Endothelial cell of umbilical vein (primary cell): ENCODE data around the gene IFITM2.
"Not testable (repeated sequence)": the region's sequence is repeated elsewhere in the genome, so short reads cannot be mapped to it uniquely, and the experiment has no call there.

ENCODE experiments used
- CTCF ChIP-seq, 2 donors: IDR thresholded peaks; 1 replicate in 1 of 2; 2 replicates in 1 of 2; pipeline ENCODE4 v1.5.1; 2011; ENCODE audit warnings: low read length in 2 of 2, mild to moderate bottlenecking in 2 of 2, moderate library complexity in 2 of 2, control low read depth in 1 of 2, inconsistent platforms in 1 of 2, low read depth in 1 of 2; ENCODE audit not compliant: insufficient read depth in 1 of 2; ENCODE audit errors: extremely low read depth in 1 of 2
- EZH2 ChIP-seq: IDR thresholded peaks from 2 replicates; pipeline ENCODE4 v1.6.1; 2012; ENCODE audit warnings: borderline replicate concordance, low read depth, mild to moderate bottlenecking, moderate library complexity, low read length, inconsistent platforms; ENCODE audit not compliant: severe bottlenecking
- FOS ChIP-seq: IDR thresholded peaks from 2 replicates; pipeline ENCODE4 v1.6.1; 2011; ENCODE audit warnings: mild to moderate bottlenecking, low read length, moderate library complexity, borderline replicate concordance; ENCODE audit not compliant: insufficient read depth
- GATA2 ChIP-seq: IDR thresholded peaks from 2 replicates; pipeline ENCODE4 v1.7.0; 2011; ENCODE audit warnings: low read depth, mild to moderate bottlenecking, moderate library complexity, mixed read lengths, low read length; ENCODE audit not compliant: insufficient read length, insufficient read depth
- JUN ChIP-seq: IDR thresholded peaks from 2 replicates; pipeline ENCODE4 v1.6.1; 2011; ENCODE audit warnings: borderline replicate concordance, low read depth; ENCODE audit not compliant: insufficient read length, insufficient read depth
- MAX ChIP-seq: IDR thresholded peaks from 2 replicates; pipeline ENCODE4 v1.6.1; 2011; ENCODE audit not compliant: insufficient read depth, insufficient read length
- MYC ChIP-seq: IDR thresholded peaks from one replicate; pipeline ENCODE4 v1.6.1; 2011; ENCODE audit warnings: mild to moderate bottlenecking, low read depth, low read length
- POLR2A ChIP-seq: IDR thresholded peaks from 2 replicates; pipeline ENCODE4 v1.6.1; 2012; ENCODE audit warnings: low read depth, mild to moderate bottlenecking, control low read depth, low read length
- POLR2AphosphoS5 ChIP-seq: IDR thresholded peaks from 2 replicates; pipeline ENCODE4 v1.6.1; 2012; ENCODE audit warnings: low read depth, mild to moderate bottlenecking, control low read depth, low read length, moderate library complexity; ENCODE audit not compliant: insufficient read depth

DNA sequence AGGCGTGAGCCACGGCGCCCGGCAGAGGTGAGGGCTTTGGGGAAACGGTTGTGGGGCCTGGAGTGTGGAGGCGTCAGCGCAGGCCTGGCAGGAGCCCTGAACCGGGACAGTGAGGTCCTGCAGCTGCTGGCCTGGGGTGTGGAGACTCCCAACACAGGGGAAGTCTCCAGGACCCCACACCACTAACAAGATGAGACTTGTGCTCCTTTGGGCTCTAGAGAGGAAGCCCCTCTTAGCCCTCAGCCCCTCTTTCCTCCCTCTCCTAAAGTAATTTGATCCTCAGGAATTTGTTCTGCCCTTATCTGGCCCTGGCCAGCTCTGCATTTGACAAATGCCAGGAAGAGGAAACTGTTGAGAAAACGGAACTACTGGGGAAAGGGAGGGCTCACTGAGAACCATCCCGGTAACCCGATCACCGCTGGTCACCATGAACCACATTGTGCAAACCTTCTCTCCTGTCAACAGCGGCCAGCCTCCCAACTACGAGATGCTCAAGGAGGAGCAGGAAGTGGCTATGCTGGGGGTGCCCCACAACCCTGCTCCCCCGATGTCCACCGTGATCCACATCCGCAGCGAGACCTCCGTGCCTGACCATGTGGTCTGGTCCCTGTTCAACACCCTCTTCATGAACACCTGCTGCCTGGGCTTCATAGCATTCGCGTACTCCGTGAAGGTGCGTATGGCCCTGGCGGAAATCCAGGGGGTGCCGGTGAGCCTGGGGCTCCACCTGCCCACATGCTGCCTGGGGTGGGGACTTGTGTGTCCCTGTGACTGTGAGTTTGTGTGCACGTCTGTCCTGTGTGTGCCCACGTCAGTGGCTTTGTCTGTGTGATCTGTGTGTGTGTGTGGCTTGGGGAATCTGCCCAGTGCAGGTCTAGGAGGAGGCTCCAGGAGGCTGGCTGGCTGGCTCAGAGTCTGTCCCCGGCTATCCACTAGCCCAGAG lies at the start of gene IFITM2:
- not testable (repeated sequence) for TF ChIP-seq CTCF (IDR thresholded peaks at IDR 0.05; ENCODE audit: extremely low read depth in 1 of 2, insufficient read depth in 1 of 2, low read depth in 1 of 2, low read length in 2 of 2); EZH2; JUN; POLR2AphosphoS5; GATA2; MYC; FOS
- TF ChIP-seq POLR2A (peak; percentile 90), MAX (peak; percentile 27)
